ENCODE data around the gene RGS18. TPM values are rescaled to one million over a fixed set of nuclear protein-coding genes. Genes with fewer than 3 reads are reported as not detected.

RGS18 gene
- total and polyA plus RNA-seq, 2 of the 8 experiments (the other 6 are each of a cell fraction or from before 2014, with no cell fraction given), result not detected

DNA sequence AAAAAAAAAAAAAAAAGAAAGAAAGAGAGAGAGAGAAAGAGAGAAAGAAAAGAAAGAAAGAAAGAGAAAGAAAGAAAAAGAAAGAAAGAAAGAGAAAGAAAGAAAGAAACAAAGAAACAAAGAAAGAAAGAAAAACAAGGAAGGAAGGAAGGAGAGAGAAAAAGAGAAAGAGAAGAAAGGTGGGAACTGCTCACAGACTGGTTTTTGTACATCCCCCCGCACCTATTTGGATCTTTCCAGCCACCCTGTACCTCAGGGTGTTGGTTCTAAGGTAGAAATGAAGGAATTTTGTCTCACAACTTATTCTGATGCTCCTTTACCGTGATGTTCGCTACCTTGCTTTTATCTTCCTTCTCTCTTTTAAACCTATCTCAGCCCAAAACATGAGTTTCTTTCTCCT, 43.3 kb upstream of the RGS18 start:
- Histone ChIP-seq H3K23ac (ENCODE audit: insufficient read length) (no peak overlapping the region), H2BK20ac (ENCODE audit: low read length) (no peak overlapping the region), H2BK120ac (replicated peaks; ENCODE audit: low read depth, low read length) (no peak overlapping the region), H3K79me2 (ENCODE audit: control insufficient read depth in 1 of 2, insufficient read depth in 2 of 2, low read length in 2 of 2) (no peaks in the 10 kb centered on the region), H3K9me3 (ENCODE audit: insufficient read depth in 2 of 2, low read depth in 1 of 2, low read length in 1 of 2) (no peaks in the 10 kb centered on the region), H4K8ac (ENCODE audit: extremely low read depth, insufficient read depth, low read length) (no peak overlapping the region), H3K23me2 (ENCODE audit: low read depth, low read length) (no peaks in the 10 kb centered on the region), H3K4me3 (ENCODE audit: extremely low read depth in 1 of 4, insufficient read depth in 2 of 4, low read depth in 3 of 4, low read length in 4 of 4) (no peak overlapping the region), H3K79me1 (ENCODE audit: low read depth, low read length) (no peaks in the 10 kb centered on the region), H2AFZ (ENCODE audit: low read length) (no peak overlapping the region), H3K27me3 (replicated peaks in 1 of 4; ENCODE audit: control insufficient read depth in 3 of 4, extremely low read depth in 1 of 4, insufficient read depth in 3 of 4, low read length in 3 of 4) (no peaks in the 10 kb centered on the region), H3K27ac (ENCODE audit: low read depth, low read length) (no peak overlapping the region), H2BK5ac (ENCODE audit: low read depth, low read length) (no peak overlapping the region), H3K4me1 (replicated peaks in 1 of 4; ENCODE audit: control insufficient read depth in 3 of 4, insufficient read depth in 4 of 4, low read length in 3 of 4) (no peaks in the 10 kb centered on the region), H3K14ac (ENCODE audit: insufficient read length) (no peak overlapping the region), H4K5ac (ENCODE audit: insufficient read length, low read depth, low read length) (no peak overlapping the region), H3K56ac (replicated peaks; ENCODE audit: insufficient read length, low read depth, low read length) (no peak overlapping the region), H2BK15ac (ENCODE audit: low read length) (no peak overlapping the region), H3K4ac (replicated peaks; ENCODE audit: insufficient read length, low read depth, low read length) (no peak overlapping the region), H2AK5ac (ENCODE audit: low read depth, low read length) (no peak overlapping the region), H3K9ac (replicated peaks in 1 of 4; ENCODE audit: extremely low read depth in 1 of 4, low read depth in 3 of 4, low read length in 3 of 4) (no peak overlapping the region), H3K18ac (ENCODE audit: extremely low read depth, low read length) (no peak overlapping the region), H2BK12ac (ENCODE audit: low read depth, low read length) (no peak overlapping the region), H3K36me3 (ENCODE audit: control insufficient read depth in 2 of 4, insufficient read depth in 4 of 4, low read length in 3 of 4) (no peaks in the 10 kb centered on the region), H4K20me1 (replicated peaks in 1 of 2; ENCODE audit: control insufficient read depth in 1 of 2, insufficient read depth in 2 of 2, low read length in 2 of 2) (no peaks in the 10 kb centered on the region), H3K4me2 (ENCODE audit: insufficient read depth in 1 of 2, low read depth in 2 of 2, low read length in 2 of 2) (no peak overlapping the region), H4K91ac (replicated peaks; ENCODE audit: insufficient read length, low read length) (no peak overlapping the region)
- ChIA-PET POLR2A (ENCODE audit: partially characterized antibody) (no interaction called here), CTCF (ENCODE audit: partially characterized antibody) (no interaction called here)
- FAIRE-seq (no peak), DNase-seq (ENCODE audit: low read depth in 1 of 2, low spot score in 2 of 2) (no peak)
- WGBS, 2 experiments (ENCODE audit: extremely low coverage in 1 of 2, insufficient coverage in 1 of 2, insufficient read length in 1 of 2, insufficient replicate concordance in 2 of 2, low coverage in 1 of 2, low lambda C conversion rate in 2 of 2, missing lambda C conversion rate in 1 of 2), result 95% methylated on average over 3 of the region's 3 CpGs; no CpG with 5 or more reads in 1 of the 2 experiments
- TF ChIP-seq, protein P1, sequence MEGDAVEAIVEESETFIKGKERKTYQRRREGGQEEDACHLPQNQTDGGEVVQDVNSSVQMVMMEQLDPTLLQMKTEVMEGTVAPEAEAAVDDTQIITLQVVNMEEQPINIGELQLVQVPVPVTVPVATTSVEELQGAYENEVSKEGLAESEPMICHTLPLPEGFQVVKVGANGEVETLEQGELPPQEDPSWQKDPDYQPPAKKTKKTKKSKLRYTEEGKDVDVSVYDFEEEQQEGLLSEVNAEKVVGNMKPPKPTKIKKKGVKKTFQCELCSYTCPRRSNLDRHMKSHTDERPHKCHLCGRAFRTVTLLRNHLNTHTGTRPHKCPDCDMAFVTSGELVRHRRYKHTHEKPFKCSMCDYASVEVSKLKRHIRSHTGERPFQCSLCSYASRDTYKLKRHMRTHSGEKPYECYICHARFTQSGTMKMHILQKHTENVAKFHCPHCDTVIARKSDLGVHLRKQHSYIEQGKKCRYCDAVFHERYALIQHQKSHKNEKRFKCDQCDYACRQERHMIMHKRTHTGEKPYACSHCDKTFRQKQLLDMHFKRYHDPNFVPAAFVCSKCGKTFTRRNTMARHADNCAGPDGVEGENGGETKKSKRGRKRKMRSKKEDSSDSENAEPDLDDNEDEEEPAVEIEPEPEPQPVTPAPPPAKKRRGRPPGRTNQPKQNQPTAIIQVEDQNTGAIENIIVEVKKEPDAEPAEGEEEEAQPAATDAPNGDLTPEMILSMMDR (IDR thresholded peaks at IDR 0.05; ENCODE audit: control extremely low read depth in 1 of 3, insufficient read depth in 1 of 3, low read depth in 1 of 3, low read length in 3 of 3), result no peak
- no peak for TF ChIP-seq RFX5 (IDR thresholded peaks at IDR 0.05; ENCODE audit: borderline replicate concordance, low read depth, low read length)
- TF ChIP-seq MAFK (IDR thresholded peaks at IDR 0.05; ENCODE audit: low read depth, low read length), result no peak
- no peak for TF ChIP-seq CHD2 (IDR thresholded peaks at IDR 0.05; ENCODE audit: low read length)
- no peak for TF ChIP-seq SP1 (IDR thresholded peaks at IDR 0.05; ENCODE audit: low read depth, low read length)
- no peak for TF ChIP-seq BCL11A (IDR thresholded peaks at IDR 0.05; ENCODE audit: low read depth in 2 of 2, low read length in 2 of 2)
- TF ChIP-seq CREB1 (IDR thresholded peaks at IDR 0.05), result no peak
- no peak for TF ChIP-seq SUZ12 (IDR thresholded peaks at IDR 0.05; ENCODE audit: low read length)
- TF ChIP-seq, protein P2, sequence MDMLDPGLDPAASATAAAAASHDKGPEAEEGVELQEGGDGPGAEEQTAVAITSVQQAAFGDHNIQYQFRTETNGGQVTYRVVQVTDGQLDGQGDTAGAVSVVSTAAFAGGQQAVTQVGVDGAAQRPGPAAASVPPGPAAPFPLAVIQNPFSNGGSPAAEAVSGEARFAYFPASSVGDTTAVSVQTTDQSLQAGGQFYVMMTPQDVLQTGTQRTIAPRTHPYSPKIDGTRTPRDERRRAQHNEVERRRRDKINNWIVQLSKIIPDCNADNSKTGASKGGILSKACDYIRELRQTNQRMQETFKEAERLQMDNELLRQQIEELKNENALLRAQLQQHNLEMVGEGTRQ (IDR thresholded peaks at IDR 0.05; ENCODE audit: low read length), result no peak
- TF ChIP-seq HDAC6 (IDR thresholded peaks at IDR 0.05; ENCODE audit: low read depth, low read length), result no peak
- TF ChIP-seq POLR2AphosphoS5 (IDR thresholded peaks at IDR 0.05; ENCODE audit: low read depth, low read length), result no peak
